ENCODE data around the gene PON1.

Gene PON1

GRCh38 chr7:95324431-95324830 is at the start of gene PON1:
TSS of gene PON1 (minus strand) at chr7:95324532. CDS start at chr7:95324475, 57 bp downstream.
- DNase-seq = no peak

- DNase-seq = no peak
Observed at GRCh38 chr7:95373323-95373722, 49.0 kb upstream of the PON1 start.

- no peak for DNase-seq
Observed at GRCh38 chr7:95368235-95368634, 43.9 kb upstream of the PON1 start.

GRCh38 chr7:95367606-95368005 is 43.3 kb upstream of the PON1 start:
- no peak for DNase-seq

GRCh38 chr7:95365151-95365550 is 40.8 kb upstream of the PON1 start:
- DNase-seq = no peak

- DNase-seq = no peak
Observed at GRCh38 chr7:95357623-95358022, 33.3 kb upstream of the PON1 start.

- no peak for DNase-seq
Observed at GRCh38 chr7:95342642-95343307, 18.4 kb upstream of the PON1 start.

- DNase-seq = no peak
Observed at GRCh38 chr7:95342029-95342428, 17.7 kb upstream of the PON1 start.

- DNase-seq = no peak
Observed at GRCh38 chr7:95340491-95340890, 16.2 kb upstream of the PON1 start.

- DNase-seq = no peak
Observed at GRCh38 chr7:95338832-95339231, 14.5 kb upstream of the PON1 start.

- no peak for DNase-seq
Observed at GRCh38 chr7:95335093-95335492, 10.8 kb upstream of the PON1 start.

GRCh38 chr7:95334447-95334846 is 10.1 kb upstream of the PON1 start:
- no peak for DNase-seq

- no peak for DNase-seq
Observed at GRCh38 chr7:95330961-95331337, 6.6 kb upstream of the PON1 start.

GRCh38 chr7:95330204-95330960 is 6.0 kb upstream of the PON1 start:
- no peak for DNase-seq

- no peak for DNase-seq
Observed at GRCh38 chr7:95327356-95327755, 3.0 kb upstream of the PON1 start.

GRCh38 chr7:95323410-95324129 is 762 bp downstream of the PON1 start:
- DNase-seq = no peak

- no peak for DNase-seq
Observed at GRCh38 chr7:95322854-95323253, 1.5 kb downstream of the PON1 start.

GRCh38 chr7:95322396-95322795 is 1.9 kb downstream of the PON1 start:
- DNase-seq = no peak

GRCh38 chr7:95321720-95322119 is 2.6 kb downstream of the PON1 start:
- no peak for DNase-seq

- DNase-seq = no peak
Observed at GRCh38 chr7:95320651-95321050, 3.7 kb downstream of the PON1 start.

- no peak for DNase-seq
Observed at GRCh38 chr7:95319570-95319969, 4.8 kb downstream of the PON1 start.

- DNase-seq = no peak
Observed at GRCh38 chr7:95318501-95319100, 5.7 kb downstream of the PON1 start.

- DNase-seq = no peak
Observed at GRCh38 chr7:95317966-95318365, 6.4 kb downstream of the PON1 start.

- no peak for DNase-seq
Observed at GRCh38 chr7:95317546-95317945, 6.8 kb downstream of the PON1 start.
